Upper lobe of left lung (tissue), 4 donors: ENCODE measurements around the gene ZNF74.

Experiments
- EP300 ChIP-seq, 4 donors: sonication (generic); formaldehyde crosslinking; IDR thresholded peaks; one replicate each; pipeline ENCODE4 v1.5.1; 2017; ENCODE audit warnings: antibody characterized with exemption in 4 of 4, control low read depth in 2 of 4
- POLR2A ChIP-seq, 4 donors: fragments of 450-650 bp; IDR thresholded peaks; one replicate each; pipeline ENCODE4 v1.5.1; 2016 to 2017; ENCODE audit warnings: antibody characterized with exemption in 4 of 4, mild to moderate bottlenecking in 2 of 4
- POLR2AphosphoS5 ChIP-seq, 2 donors: sonication (generic); formaldehyde crosslinking; IDR thresholded peaks; one replicate each; pipeline ENCODE4 v1.5.1; 2017; ENCODE audit warnings: antibody characterized with exemption in 2 of 2
- TF ChIP-seq, protein P1 (sequence below), 6 experiments: fragments of 450-650 bp in 4 of 6; fragments of 200-600 bp in 2 of 6; sonication (generic) in 2 of 6; IDR thresholded peaks; one replicate each; pipeline ENCODE4 v1.5.1; 2016 to 2019; ENCODE audit warnings: antibody characterized with exemption in 6 of 6

DNA sequence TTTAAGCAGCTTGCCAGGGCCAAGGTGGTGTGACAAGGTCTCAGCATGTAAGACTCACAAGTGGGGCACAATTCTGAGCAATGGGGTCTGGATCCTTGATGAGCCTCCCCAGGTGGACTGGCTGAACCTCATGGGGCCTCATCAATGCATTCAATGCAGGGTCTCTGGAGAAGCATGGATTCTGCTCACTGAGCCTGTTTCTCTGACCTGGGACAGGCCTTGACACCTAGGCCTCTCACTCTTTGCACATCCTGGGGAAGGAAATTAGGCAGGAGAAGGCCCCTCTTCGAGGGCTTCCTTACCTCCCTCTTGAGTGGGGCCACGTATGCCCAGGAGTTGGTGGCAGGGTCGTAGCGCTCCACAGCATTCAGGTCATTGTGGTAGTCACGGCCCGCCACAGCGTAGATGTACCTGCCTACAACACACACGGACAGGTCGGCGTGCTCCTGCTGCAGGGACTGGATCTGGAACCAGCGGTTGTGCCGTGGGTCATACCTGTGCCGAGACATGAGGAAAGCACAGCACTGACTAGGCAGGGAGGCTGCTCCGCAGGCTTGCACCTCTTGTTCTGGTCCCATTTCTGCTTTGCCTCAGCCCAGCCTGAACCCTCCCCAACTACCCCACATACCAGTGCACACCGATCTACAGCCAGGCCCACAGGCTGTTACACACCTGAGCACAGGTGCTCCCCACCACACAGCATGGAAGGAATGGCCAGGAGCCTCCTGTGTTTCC, 63.7 kb downstream of the ZNF74 start:
- TF ChIP-seq, protein P1, sequence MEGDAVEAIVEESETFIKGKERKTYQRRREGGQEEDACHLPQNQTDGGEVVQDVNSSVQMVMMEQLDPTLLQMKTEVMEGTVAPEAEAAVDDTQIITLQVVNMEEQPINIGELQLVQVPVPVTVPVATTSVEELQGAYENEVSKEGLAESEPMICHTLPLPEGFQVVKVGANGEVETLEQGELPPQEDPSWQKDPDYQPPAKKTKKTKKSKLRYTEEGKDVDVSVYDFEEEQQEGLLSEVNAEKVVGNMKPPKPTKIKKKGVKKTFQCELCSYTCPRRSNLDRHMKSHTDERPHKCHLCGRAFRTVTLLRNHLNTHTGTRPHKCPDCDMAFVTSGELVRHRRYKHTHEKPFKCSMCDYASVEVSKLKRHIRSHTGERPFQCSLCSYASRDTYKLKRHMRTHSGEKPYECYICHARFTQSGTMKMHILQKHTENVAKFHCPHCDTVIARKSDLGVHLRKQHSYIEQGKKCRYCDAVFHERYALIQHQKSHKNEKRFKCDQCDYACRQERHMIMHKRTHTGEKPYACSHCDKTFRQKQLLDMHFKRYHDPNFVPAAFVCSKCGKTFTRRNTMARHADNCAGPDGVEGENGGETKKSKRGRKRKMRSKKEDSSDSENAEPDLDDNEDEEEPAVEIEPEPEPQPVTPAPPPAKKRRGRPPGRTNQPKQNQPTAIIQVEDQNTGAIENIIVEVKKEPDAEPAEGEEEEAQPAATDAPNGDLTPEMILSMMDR (IDR thresholded peaks at IDR 0.05), result no peak
- no peak for TF ChIP-seq POLR2A (IDR thresholded peaks at IDR 0.05)
- no peak for TF ChIP-seq POLR2AphosphoS5 (IDR thresholded peaks at IDR 0.05)
- no peak for TF ChIP-seq EP300 (IDR thresholded peaks at IDR 0.05)
